ENCODE measurements around the gene SLCO3A1. TPM values are rescaled to one million over a fixed set of nuclear protein-coding genes. Genes with fewer than 3 reads are reported as not detected.

SLCO3A1 gene
- total RNA-seq, 3 donors from 2014 or later, result 8.5 to 14.1 (median 13.6) TPM

- intact Hi-C loops (cut with DNase I; ENCODE audit: low total_unique reads), result no loop called here
- H3K9me3 ChIP-seq, result no peaks in the 10 kb centered on the region
- TF ChIP-seq POLR2AphosphoS5 (IDR thresholded peaks at IDR 0.05) (no peak), POLR2A (IDR thresholded peaks at IDR 0.05) (no peak), CTCF (IDR thresholded peaks at IDR 0.05) (no peak)
- no peaks in the 10 kb centered on the region for H3K4me1 ChIP-seq
- H3K27ac ChIP-seq, result no peak overlapping the region
- H3K36me3 ChIP-seq, result no peaks in the 10 kb centered on the region
- H3K4me3 ChIP-seq, result no peak overlapping the region
- no peak for DNase-seq (ENCODE audit: low spot score in 2 of 2)
- H3K27me3 ChIP-seq, result no peaks in the 10 kb centered on the region
Observed at GRCh38 chr15:92078270-92078669, 224.8 kb downstream of the SLCO3A1 start.

GRCh38 chr15:92079047-92079446 is 225.5 kb downstream of the SLCO3A1 start:
- Histone ChIP-seq H3K9me3 (no peaks in the 10 kb centered on the region), H3K36me3 (no peaks in the 10 kb centered on the region)
- DNase-seq (ENCODE audit: low spot score in 2 of 2), result no peak

GRCh38 chr15:92079647-92080255 is 226.2 kb downstream of the SLCO3A1 start:
- TF ChIP-seq CTCF (IDR thresholded peaks at IDR 0.05), result no peak
- TF ChIP-seq POLR2AphosphoS5 (IDR thresholded peaks at IDR 0.05), result no peak
- TF ChIP-seq POLR2A (IDR thresholded peaks at IDR 0.05), result no peak
- H3K9me3 ChIP-seq, result no peaks in the 10 kb centered on the region
- DNase-seq (ENCODE audit: low spot score in 2 of 2), result no peak
- H3K4me3 ChIP-seq, result no peak overlapping the region
- intact Hi-C loops (cut with DNase I; ENCODE audit: low total_unique reads), result loop anchor here (10.0 kb wide), 1 partner anchor 785 kb away; no protein-coding TSS in a partner anchor
- no peaks in the 10 kb centered on the region for H3K27me3 ChIP-seq
- H3K36me3 ChIP-seq, result no peaks in the 10 kb centered on the region
- no peak overlapping the region for H3K27ac ChIP-seq
- no peaks in the 10 kb centered on the region for H3K4me1 ChIP-seq

More at GRCh38 chr15:92079047-92079446, 225.5 kb downstream of the SLCO3A1 start:
- Histone ChIP-seq H3K4me3 (no peak overlapping the region), H3K4me1 (no peaks in the 10 kb centered on the region), H3K27me3 (no peaks in the 10 kb centered on the region), H3K27ac (no peak overlapping the region)
- no peak for TF ChIP-seq POLR2AphosphoS5 (IDR thresholded peaks at IDR 0.05)
- no peak for TF ChIP-seq CTCF (IDR thresholded peaks at IDR 0.05)
- no peak for TF ChIP-seq POLR2A (IDR thresholded peaks at IDR 0.05)
- intact Hi-C loops (cut with DNase I; ENCODE audit: low total_unique reads), result no loop called here

- peak in 1 of 2 donors; percentile 60 for DNase-seq (ENCODE audit: low spot score in 2 of 2)
- TF ChIP-seq POLR2AphosphoS5 (IDR thresholded peaks at IDR 0.05) (no peak), POLR2A (IDR thresholded peaks at IDR 0.05) (no peak), CTCF (IDR thresholded peaks at IDR 0.05) (peak; percentile 29 to 70 (median 68))
- intact Hi-C loops (cut with DNase I; ENCODE audit: low total_unique reads), result loop anchor here (10.0 kb wide), 1 partner anchor 787 kb away; no protein-coding TSS in a partner anchor
- Histone ChIP-seq H3K4me1 (no peaks in the 10 kb centered on the region), H3K27me3 (no peaks in the 10 kb centered on the region), H3K27ac (no peak overlapping the region), H3K9me3 (no peaks in the 10 kb centered on the region), H3K4me3 (no peak overlapping the region), H3K36me3 (no peaks in the 10 kb centered on the region)
Observed at GRCh38 chr15:92082006-92082843, 228.7 kb downstream of the SLCO3A1 start.

- TF ChIP-seq POLR2AphosphoS5 (IDR thresholded peaks at IDR 0.05) (no peak), CTCF (IDR thresholded peaks at IDR 0.05) (no peak), POLR2A (IDR thresholded peaks at IDR 0.05) (no peak)
- H3K27ac ChIP-seq, result no peak overlapping the region
- H3K36me3 ChIP-seq, result no peaks in the 10 kb centered on the region
- no peak for DNase-seq (ENCODE audit: low spot score in 2 of 2)
- intact Hi-C loops (cut with DNase I; ENCODE audit: low total_unique reads), result loop anchor here (10.0 kb wide), 1 partner anchor 788 kb away; no protein-coding TSS in a partner anchor
- no peaks in the 10 kb centered on the region for H3K27me3 ChIP-seq
- no peaks in the 10 kb centered on the region for H3K4me1 ChIP-seq
- no peak overlapping the region for H3K4me3 ChIP-seq
- H3K9me3 ChIP-seq, result no peaks in the 10 kb centered on the region
Observed at GRCh38 chr15:92083190-92083589, 229.7 kb downstream of the SLCO3A1 start.
